Measurements from ENCODE around the gene ALDH3B1.

The ALDH3B1 gene

GRCh38 chr11:67997475-67997921 lies 12.6 kb upstream of the ALDH3B1 start:
- no peak for DNase-seq (ENCODE audit: low read depth)

- DNase-seq (ENCODE audit: low read depth), result no peak
Observed at GRCh38 chr11:67998150-67999045, 11.7 kb upstream of the ALDH3B1 start.

GRCh38 chr11:67999201-67999629 lies 10.9 kb upstream of the ALDH3B1 start:
- DNase-seq (ENCODE audit: low read depth), result no peak

GRCh38 chr11:67999704-68000103 lies 10.4 kb upstream of the ALDH3B1 start:
- no peak for DNase-seq (ENCODE audit: low read depth)

GRCh38 chr11:68002575-68002937 lies 7.6 kb upstream of the ALDH3B1 start:
- DNase-seq (ENCODE audit: low read depth), result no peak

- peak; percentile 33 for DNase-seq (ENCODE audit: low read depth)
Observed at GRCh38 chr11:68002938-68003845, 6.9 kb upstream of the ALDH3B1 start.

- DNase-seq (ENCODE audit: low read depth), result peak; percentile 63
Observed at GRCh38 chr11:68003846-68004550, 6.1 kb upstream of the ALDH3B1 start, which contains the start of gene UNC93B1. TSS of gene UNC93B1 (minus strand) at chr11:68004097. CDS start at chr11:68004043, 54 bp downstream.

GRCh38 chr11:68004551-68005335 lies 5.4 kb upstream of the ALDH3B1 start:
- DNase-seq (ENCODE audit: low read depth), result no peak

GRCh38 chr11:68006606-68007166 lies 3.4 kb upstream of the ALDH3B1 start:
- DNase-seq (ENCODE audit: low read depth), result no peak

GRCh38 chr11:68007498-68008380 lies 2.4 kb upstream of the ALDH3B1 start:
- no peak for DNase-seq (ENCODE audit: low read depth)

GRCh38 chr11:68008381-68009337 lies 1.5 kb upstream of the ALDH3B1 start:
- DNase-seq (ENCODE audit: low read depth), result no peak

- no peak for DNase-seq (ENCODE audit: low read depth)
Observed at GRCh38 chr11:68009391-68010089, 587 bp upstream of the ALDH3B1 start.

- no peak for DNase-seq (ENCODE audit: low read depth)
Observed at GRCh38 chr11:68011051-68011943, 1.2 kb downstream of the ALDH3B1 start.

GRCh38 chr11:68012044-68012842 lies 2.1 kb downstream of the ALDH3B1 start:
- no peak for DNase-seq (ENCODE audit: low read depth)

GRCh38 chr11:68012843-68013610 lies 2.9 kb downstream of the ALDH3B1 start:
- DNase-seq (ENCODE audit: low read depth), result no peak

Data from activated gamma-delta T cell treated with anti-CD3 and anti-CD28 coated beads, Interleukin-2, amount 50 U/mL, for 16 hours (primary cell).